Testis (tissue), 2 donors: ENCODE results near the gene CPAMD8.

ENCODE experiments used
- POLR2A ChIP-seq: fragments of 450-650 bp; IDR thresholded peaks from one replicate; pipeline ENCODE4 v1.6.1; 2017; ENCODE audit warnings: antibody characterized with exemption, mild to moderate bottlenecking, moderate library complexity
- TF ChIP-seq, protein P1 (sequence below), 3 experiments: fragments of 450-650 bp in 2 of 3; fragments of 200-600 bp in 1 of 3; sonication (generic) in 1 of 3; IDR thresholded peaks; one replicate each; pipeline ENCODE4 v1.5.1; 2016 to 2019; ENCODE audit warnings: antibody characterized with exemption in 3 of 3, mild to moderate bottlenecking in 2 of 3, moderate library complexity in 1 of 3

DNA sequence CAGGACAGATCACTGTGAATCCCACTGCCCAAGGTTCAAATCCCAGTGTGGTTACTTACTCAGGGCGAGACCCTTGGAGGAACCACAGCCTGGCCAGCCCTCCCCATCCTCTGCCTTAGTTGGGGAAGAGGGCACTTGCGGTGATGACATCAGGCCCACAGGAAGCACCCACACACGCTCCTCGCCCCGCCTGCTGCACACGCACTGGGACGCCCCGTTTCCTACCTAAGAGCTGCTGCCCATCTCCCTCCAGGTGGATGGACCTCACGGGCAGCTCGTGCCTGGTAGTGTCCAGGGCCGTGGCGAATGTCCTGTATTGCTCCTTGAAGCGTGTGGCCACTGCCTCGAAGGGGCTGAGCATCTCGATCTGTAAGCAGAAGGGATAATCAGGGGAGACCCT, 29.0 kb upstream of the CPAMD8 start:
- TF ChIP-seq, protein P1, sequence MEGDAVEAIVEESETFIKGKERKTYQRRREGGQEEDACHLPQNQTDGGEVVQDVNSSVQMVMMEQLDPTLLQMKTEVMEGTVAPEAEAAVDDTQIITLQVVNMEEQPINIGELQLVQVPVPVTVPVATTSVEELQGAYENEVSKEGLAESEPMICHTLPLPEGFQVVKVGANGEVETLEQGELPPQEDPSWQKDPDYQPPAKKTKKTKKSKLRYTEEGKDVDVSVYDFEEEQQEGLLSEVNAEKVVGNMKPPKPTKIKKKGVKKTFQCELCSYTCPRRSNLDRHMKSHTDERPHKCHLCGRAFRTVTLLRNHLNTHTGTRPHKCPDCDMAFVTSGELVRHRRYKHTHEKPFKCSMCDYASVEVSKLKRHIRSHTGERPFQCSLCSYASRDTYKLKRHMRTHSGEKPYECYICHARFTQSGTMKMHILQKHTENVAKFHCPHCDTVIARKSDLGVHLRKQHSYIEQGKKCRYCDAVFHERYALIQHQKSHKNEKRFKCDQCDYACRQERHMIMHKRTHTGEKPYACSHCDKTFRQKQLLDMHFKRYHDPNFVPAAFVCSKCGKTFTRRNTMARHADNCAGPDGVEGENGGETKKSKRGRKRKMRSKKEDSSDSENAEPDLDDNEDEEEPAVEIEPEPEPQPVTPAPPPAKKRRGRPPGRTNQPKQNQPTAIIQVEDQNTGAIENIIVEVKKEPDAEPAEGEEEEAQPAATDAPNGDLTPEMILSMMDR (IDR thresholded peaks at IDR 0.05) = no peak
- TF ChIP-seq POLR2A = no peak
